Measurements from ENCODE around the gene C1orf122. TPM values are rescaled to one million over a fixed set of nuclear protein-coding genes. Genes with fewer than 3 reads are reported as not detected.

Gene C1orf122
- total RNA-seq, 1 experiment from 2014 or later, result 37.7 TPM

- Histone ChIP-seq H3K27me3 (replicated peaks; ENCODE audit: control insufficient read depth, insufficient read depth, low read length) (no peaks in the 10 kb centered on the region), H3K36me3 (ENCODE audit: control insufficient read depth, insufficient read depth, low read length) (no peaks in the 10 kb centered on the region), H3K4me3 (ENCODE audit: low read depth, low read length) (no peak overlapping the region), H3K4me1 (no peaks in the 10 kb centered on the region), H3K9me3 (no peaks in the 10 kb centered on the region)
- H3K27me3 Mint-ChIP-seq (ENCODE audit: insufficient read depth, unreplicated experiment), result no peaks in the 10 kb centered on the region
- BruUV-seq (replicated peaks), result no TSS peak
- POLR2A ChIA-PET, result no interaction called here
- no peak overlapping the region for H3K27ac Mint-ChIP-seq (ENCODE audit: unreplicated experiment)
- TF ChIP-seq CTCF (IDR thresholded peaks at IDR 0.05; ENCODE audit: insufficient read depth in 1 of 2, low read depth in 1 of 2, low read length in 1 of 2, severe bottlenecking in 1 of 2, unreplicated experiment in 1 of 2), result no peak
- CTCF ChIA-PET, result no interaction called here
- H3K9me3 Mint-ChIP-seq (ENCODE audit: unreplicated experiment), result no peaks in the 10 kb centered on the region
- H3K4me1 Mint-ChIP-seq (ENCODE audit: low read depth, unreplicated experiment), result no peaks in the 10 kb centered on the region
- H3K36me3 Mint-ChIP-seq (ENCODE audit: insufficient read depth, unreplicated experiment), result peaks cover 6% of the 10 kb centered on the region
- intact Hi-C loops (cut with micrococcal nuclease; ENCODE audit: unreplicated experiment), result no loop called here
- H3K4me3 Mint-ChIP-seq (ENCODE audit: unreplicated experiment), result no peak overlapping the region
- DNase-seq, result no peak
These were observed 21.0 kb downstream of the C1orf122 start for GRCh38 chr1:37828410-37829074.

- no peak for TF ChIP-seq CTCF (IDR thresholded peaks at IDR 0.05; ENCODE audit: insufficient read depth in 1 of 2, low read depth in 1 of 2, low read length in 1 of 2, severe bottlenecking in 1 of 2, unreplicated experiment in 1 of 2)
- no peak for DNase-seq
- Mint-ChIP-seq H3K4me3 (ENCODE audit: unreplicated experiment) (no peak overlapping the region), H3K4me1 (ENCODE audit: low read depth, unreplicated experiment) (no peaks in the 10 kb centered on the region), H3K9me3 (ENCODE audit: unreplicated experiment) (no peaks in the 10 kb centered on the region), H3K36me3 (ENCODE audit: insufficient read depth, unreplicated experiment) (peaks cover 19% of the 10 kb centered on the region), H3K27me3 (ENCODE audit: insufficient read depth, unreplicated experiment) (no peaks in the 10 kb centered on the region), H3K27ac (ENCODE audit: unreplicated experiment) (no peak overlapping the region)
- no peak overlapping the region for H3K4me3 ChIP-seq (ENCODE audit: low read depth, low read length)
- intact Hi-C loops (cut with micrococcal nuclease; ENCODE audit: unreplicated experiment), result no loop called here
- POLR2A ChIA-PET, result no interaction called here
- BruUV-seq (replicated peaks), result no TSS peak
- CTCF ChIA-PET, result interaction anchor here (0.7 kb wide), 1 partner anchor 36 kb away, joined by 5 read pairs; no protein-coding TSS in a partner anchor
- no peaks in the 10 kb centered on the region for H3K4me1 ChIP-seq
- no peaks in the 10 kb centered on the region for H3K9me3 ChIP-seq
- no peaks in the 10 kb centered on the region for H3K27me3 ChIP-seq (replicated peaks; ENCODE audit: control insufficient read depth, insufficient read depth, low read length)
- no peaks in the 10 kb centered on the region for H3K36me3 ChIP-seq (ENCODE audit: control insufficient read depth, insufficient read depth, low read length)
These were observed 23.5 kb downstream of the C1orf122 start for GRCh38 chr1:37831109-37831508.

DNA sequence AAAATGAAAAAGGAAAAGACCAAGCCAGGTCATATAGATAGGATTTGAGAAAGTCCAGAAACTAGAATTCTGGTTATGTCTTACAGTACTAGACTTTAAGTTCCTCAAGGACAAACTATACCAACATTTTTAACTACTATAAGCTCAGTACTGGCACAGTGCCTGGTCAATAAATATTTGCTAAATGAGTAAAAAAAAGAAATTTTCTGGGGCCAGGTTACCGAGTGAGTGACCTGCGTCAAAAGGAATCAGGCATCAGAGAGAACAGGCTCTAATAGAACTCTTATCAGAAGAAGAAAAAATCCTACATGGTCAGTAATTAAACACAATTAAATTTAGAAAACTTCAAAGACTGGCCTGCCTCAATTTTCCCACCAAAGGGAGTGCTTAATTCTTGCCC, 24.2 kb downstream of the C1orf122 start:
- BruUV-seq (replicated peaks), result no TSS peak
- no peaks in the 10 kb centered on the region for H3K27me3 ChIP-seq (replicated peaks; ENCODE audit: control insufficient read depth, insufficient read depth, low read length)
- no peak overlapping the region for H3K4me3 ChIP-seq (ENCODE audit: low read depth, low read length)
- no peak for TF ChIP-seq CTCF (IDR thresholded peaks at IDR 0.05; ENCODE audit: insufficient read depth in 1 of 2, low read depth in 1 of 2, low read length in 1 of 2, severe bottlenecking in 1 of 2, unreplicated experiment in 1 of 2)
- peaks cover 23% of the 10 kb centered on the region for H3K36me3 Mint-ChIP-seq (ENCODE audit: insufficient read depth, unreplicated experiment)
- DNase-seq, result no peak
- H3K36me3 ChIP-seq (ENCODE audit: control insufficient read depth, insufficient read depth, low read length), result no peaks in the 10 kb centered on the region
- ChIA-PET POLR2A (no interaction called here), CTCF (no interaction called here)
- no peaks in the 10 kb centered on the region for H3K4me1 Mint-ChIP-seq (ENCODE audit: low read depth, unreplicated experiment)
- H3K27me3 Mint-ChIP-seq (ENCODE audit: insufficient read depth, unreplicated experiment), result no peaks in the 10 kb centered on the region
- no peaks in the 10 kb centered on the region for H3K9me3 ChIP-seq
- H3K4me1 ChIP-seq, result no peaks in the 10 kb centered on the region
- intact Hi-C loops (cut with micrococcal nuclease; ENCODE audit: unreplicated experiment), result no loop called here
- H3K9me3 Mint-ChIP-seq (ENCODE audit: unreplicated experiment), result no peaks in the 10 kb centered on the region
- no peak overlapping the region for H3K27ac Mint-ChIP-seq (ENCODE audit: unreplicated experiment)
- no peak overlapping the region for H3K4me3 Mint-ChIP-seq (ENCODE audit: unreplicated experiment)
